22Rv1 (cell line): ENCODE data around the gene CCDC30.

Source experiments
- CTCF ChIP-seq: fragments of 450-650 bp; IDR thresholded peaks from 2 replicates; pipeline ENCODE4 v1.5.1; 2017; ENCODE audit warnings: mild to moderate bottlenecking
- ZFX ChIP-seq: fragments of 450-650 bp; IDR thresholded peaks from 2 replicates; pipeline ENCODE4 v1.6.1; 2017; ENCODE audit warnings: antibody characterized with exemption, borderline replicate concordance

GRCh38 chr1:42529724-42530181 is 66.7 kb downstream of the CCDC30 start:
- TF ChIP-seq CTCF (no peak), ZFX (no peak)
